PC-3 (cell line): ENCODE measurements around the gene CKS2. TPM values are rescaled to one million over a fixed set of nuclear protein-coding genes. Genes with fewer than 3 reads are reported as not detected.

Source experiments
- ATAC-seq: fragments of 200-7000 bp; cut with Tn5 transposase; 2 replicates; pipeline ENCODE4 v1.9.1; 2020; ENCODE audit warnings: mild to moderate bottlenecking, moderate library complexity
- BruUV-seq: library from RNA; stranded (reverse); fragments of 400-500 nt; replicated peaks from 2 replicates; lab custom pipeline; 2021; lab: Mats Ljungman, UMichigan
- CTCF ChIA-PET: fragments of 300-600 bp; sonication (Branson Sonifier 250); formaldehyde crosslinking; loops from one replicate; lab custom pipeline; 2022; ENCODE audit warnings: antibody characterized with exemption; lab: Charles Lee
- POLR2A ChIA-PET: fragments of 300-600 bp; sonication (Branson Sonifier 250); formaldehyde crosslinking; loops from one replicate; lab custom pipeline; 2022; ENCODE audit warnings: antibody characterized with exemption; ENCODE audit not compliant: unreplicated experiment; lab: Charles Lee
- DNase-seq: peaks from one replicate; pipeline ENCODE4 v3.0.0-alpha.2; 2015
- H2AFZ ChIP-seq: fragments of 300-600 bp; sonication (generic); 2 replicates; pipeline ENCODE4 v1.6.0; 2016; ENCODE audit warnings: antibody characterized with exemption, low read length
- H3F3A ChIP-seq: fragments of 300-600 bp; sonication (generic); one replicate; pipeline ENCODE4 v1.6.0; 2017; ENCODE audit warnings: antibody characterized with exemption, low read length, control low read depth, mild to moderate bottlenecking; ENCODE audit not compliant: unreplicated experiment
- H3K27ac ChIP-seq: fragments of 300-600 bp; sonication (generic); 2 replicates; pipeline ENCODE4 v1.5.1; 2016; ENCODE audit warnings: mild to moderate bottlenecking, low read length
- H3K27me3 ChIP-seq: fragments of 300-600 bp; sonication (generic); 2 replicates; pipeline ENCODE4 v1.6.1; 2016; ENCODE audit warnings: low read length, mixed read lengths
- H3K36me3 ChIP-seq: fragments of 300-600 bp; sonication (generic); 2 replicates; pipeline ENCODE4 v1.6.1; 2016; ENCODE audit warnings: low read depth, mixed run types, low read length, mixed read lengths
- H3K4me1 ChIP-seq: fragments of 300-600 bp; sonication (generic); 2 replicates; pipeline ENCODE4 v1.5.1; 2016; ENCODE audit warnings: low read length; ENCODE audit not compliant: insufficient read depth
- H3K4me2 ChIP-seq: fragments of 300-600 bp; sonication (generic); 2 replicates; pipeline ENCODE4 v1.6.0; 2016; ENCODE audit warnings: low read length
- H3K4me3 ChIP-seq: fragments of 300-600 bp; sonication (generic); 2 replicates; pipeline ENCODE4 v1.5.1; 2016; ENCODE audit warnings: mild to moderate bottlenecking, low read length, mixed read lengths
- H3K79me2 ChIP-seq: fragments of 300-600 bp; sonication (generic); 2 replicates; pipeline ENCODE4 v1.6.1; 2017; ENCODE audit warnings: low read length, mixed read lengths
- H3K9ac ChIP-seq: fragments of 300-600 bp; sonication (generic); 2 replicates; pipeline ENCODE4 v1.6.0; 2016; ENCODE audit warnings: mild to moderate bottlenecking, low read length
- H3K9me2 ChIP-seq: fragments of 300-600 bp; sonication (generic); replicated peaks from 2 replicates; pipeline ENCODE4 v1.6.1; 2016; ENCODE audit warnings: mixed run types, low read length, mixed read lengths
- H3K9me3 ChIP-seq: fragments of 300-600 bp; sonication (generic); 2 replicates; pipeline ENCODE4 v1.6.1; 2016; ENCODE audit warnings: low read length, mixed read lengths
- H4K20me1 ChIP-seq: fragments of 300-600 bp; sonication (generic); 2 replicates; pipeline ENCODE4 v1.6.1; 2016; ENCODE audit warnings: low read length, mixed read lengths
- EZH2 ChIP-seq: fragments of 300-600 bp; sonication (generic); IDR thresholded peaks from one replicate; pipeline ENCODE4 v1.6.1; 2017; ENCODE audit warnings: antibody characterized with exemption, mild to moderate bottlenecking, low read length; ENCODE audit not compliant: unreplicated experiment
- EZH2phosphoT487 ChIP-seq: fragments of 300-600 bp; sonication (generic); IDR thresholded peaks from 2 replicates; pipeline ENCODE4 v1.6.1; 2018; ENCODE audit warnings: mild to moderate bottlenecking, antibody characterized with exemption, low read length, borderline replicate concordance
- intact Hi-C: fragments of 100-400 bp; cut with micrococcal nuclease; formaldehyde crosslinking; loops from 2 replicates; pipeline ENCODE4 v1.9.0; 2023
- total RNA-seq: library from RNA; depleted of rRNA; stranded (reverse); fragments of >200 nt; gene quantifications from 2 replicates; pipeline ENCODE4 v1.2.3, GENCODE V29; 2014
- TF ChIP-seq, protein P1 (sequence below): fragments of 300-600 bp; sonication (generic); conservative IDR thresholded peaks from 2 replicates; pipeline ENCODE4 v1.5.1; 2017; ENCODE audit warnings: antibody characterized with exemption, low read depth, mild to moderate bottlenecking, low read length

CKS2 gene
- total RNA-seq, 1 experiment from 2014 or later = 147 TPM

DNA sequence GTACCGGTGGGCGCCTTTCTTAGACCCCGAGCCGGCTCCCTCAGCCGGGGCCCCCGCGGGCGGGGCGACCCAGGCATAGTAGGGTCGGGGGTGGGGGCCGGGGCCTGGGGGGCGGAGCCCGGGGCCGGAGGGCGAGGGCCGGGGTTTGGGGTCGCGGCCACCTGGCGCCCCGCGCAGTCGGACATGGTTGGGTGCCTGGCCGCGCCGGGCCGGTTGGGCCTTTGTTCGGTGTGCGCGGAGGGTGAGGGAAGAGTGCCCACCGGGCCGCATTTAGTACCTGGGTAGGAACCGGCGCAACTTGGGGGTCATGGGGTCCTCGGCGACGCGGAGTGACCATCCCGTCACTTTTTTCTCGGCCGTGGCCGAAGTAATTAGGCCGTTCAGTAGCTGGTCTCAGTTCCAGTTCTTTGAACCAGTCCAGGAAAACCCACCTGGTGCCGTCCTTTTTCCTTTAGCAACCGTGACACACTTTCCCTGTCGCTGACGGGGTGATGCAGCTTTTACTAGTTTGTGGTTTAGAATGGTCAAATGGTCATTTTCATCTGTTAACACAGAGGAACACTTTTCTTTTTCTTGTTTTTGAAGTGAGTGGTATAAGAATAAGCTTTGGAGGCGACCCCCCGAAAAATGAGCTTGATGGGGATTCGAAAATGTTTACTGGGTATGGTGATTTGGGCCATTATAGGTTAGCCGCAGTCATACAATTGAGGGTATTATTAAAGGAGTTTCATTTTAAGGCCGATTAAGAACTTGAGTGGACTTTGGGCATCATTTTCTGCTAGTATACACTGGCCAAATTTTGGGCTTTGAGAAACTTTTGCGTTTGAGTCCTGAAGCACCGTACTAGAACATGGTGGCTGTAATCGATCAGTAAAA, 589 bp downstream of the CKS2 start:
- H3K9ac ChIP-seq = peak overlapping the region; percentile 84
- peak overlapping the region; percentile 36 for H3K27ac ChIP-seq
- DNase-seq (no peak), ATAC-seq (0 out of 2 replicates have a peak, but pooled peaks have one; percentile 2)
- H3F3A ChIP-seq = no peaks in the 10 kb centered on the region
- H3K4me1 ChIP-seq = peaks cover 26% of the 10 kb centered on the region
- peak overlapping the region; percentile 93 for H3K4me2 ChIP-seq
- H3K9me2 ChIP-seq = no peaks in the 10 kb centered on the region
- intact Hi-C loops = loop anchor here (2.0 to 10.0 kb wide), 2 partner anchors 137 to 777 kb away; partner anchors contain the start of gene NXNL2
- H2AFZ ChIP-seq = no peak overlapping the region
- peak overlapping the region; percentile 85 for H3K4me3 ChIP-seq
- peaks cover 30% of the 10 kb centered on the region; the same call in 1 of the 2 replicates for H3K36me3 ChIP-seq
- BruUV-seq = TSS peak; percentile 54
- CTCF ChIA-PET = no interaction called here
- TF ChIP-seq EZH2 (no peak), EZH2phosphoT487 (no peak)
- TF ChIP-seq, protein P1, sequence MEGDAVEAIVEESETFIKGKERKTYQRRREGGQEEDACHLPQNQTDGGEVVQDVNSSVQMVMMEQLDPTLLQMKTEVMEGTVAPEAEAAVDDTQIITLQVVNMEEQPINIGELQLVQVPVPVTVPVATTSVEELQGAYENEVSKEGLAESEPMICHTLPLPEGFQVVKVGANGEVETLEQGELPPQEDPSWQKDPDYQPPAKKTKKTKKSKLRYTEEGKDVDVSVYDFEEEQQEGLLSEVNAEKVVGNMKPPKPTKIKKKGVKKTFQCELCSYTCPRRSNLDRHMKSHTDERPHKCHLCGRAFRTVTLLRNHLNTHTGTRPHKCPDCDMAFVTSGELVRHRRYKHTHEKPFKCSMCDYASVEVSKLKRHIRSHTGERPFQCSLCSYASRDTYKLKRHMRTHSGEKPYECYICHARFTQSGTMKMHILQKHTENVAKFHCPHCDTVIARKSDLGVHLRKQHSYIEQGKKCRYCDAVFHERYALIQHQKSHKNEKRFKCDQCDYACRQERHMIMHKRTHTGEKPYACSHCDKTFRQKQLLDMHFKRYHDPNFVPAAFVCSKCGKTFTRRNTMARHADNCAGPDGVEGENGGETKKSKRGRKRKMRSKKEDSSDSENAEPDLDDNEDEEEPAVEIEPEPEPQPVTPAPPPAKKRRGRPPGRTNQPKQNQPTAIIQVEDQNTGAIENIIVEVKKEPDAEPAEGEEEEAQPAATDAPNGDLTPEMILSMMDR = no peak
- peaks cover 36% of the 10 kb centered on the region for H4K20me1 ChIP-seq
- H3K27me3 ChIP-seq = no peaks in the 10 kb centered on the region
- H3K79me2 ChIP-seq = peaks cover 66% of the 10 kb centered on the region
- POLR2A ChIA-PET = interaction anchor here (0.7 kb wide), 1 partner anchor 158 kb away, joined by 3 read pairs; no protein-coding TSS in a partner anchor
- no peaks in the 10 kb centered on the region for H3K9me3 ChIP-seq

DNA sequence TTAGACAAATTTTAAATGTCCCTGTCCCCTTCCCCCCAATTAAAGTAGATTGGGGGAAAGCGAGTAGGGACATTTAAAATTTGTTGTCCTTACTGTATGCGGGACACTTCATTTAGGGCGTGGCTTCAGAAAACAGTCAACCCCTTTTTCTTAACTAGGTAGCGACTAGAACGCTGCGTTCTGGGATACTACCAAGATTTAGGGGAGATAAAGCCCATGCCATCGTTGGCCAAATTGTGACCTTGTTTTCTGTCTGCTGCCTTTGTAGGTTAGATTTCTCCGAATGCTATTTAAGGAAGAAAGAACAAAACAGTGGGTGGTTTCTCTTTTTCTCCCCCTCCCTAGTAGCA, 1.2 kb downstream of the CKS2 start:
- Histone ChIP-seq H3K36me3 (peaks cover 36% of the 10 kb centered on the region; the same call in 1 of the 2 replicates), H3K79me2 (peaks cover 73% of the 10 kb centered on the region), H3K9ac (peak overlapping the region; percentile 84), H3K9me3 (no peaks in the 10 kb centered on the region), H3K27ac (no peak overlapping the region), H3K4me3 (peak overlapping the region; percentile 85), H3K27me3 (no peaks in the 10 kb centered on the region), H3F3A (no peaks in the 10 kb centered on the region), H3K9me2 (no peaks in the 10 kb centered on the region), H2AFZ (no peak overlapping the region), H4K20me1 (peaks cover 36% of the 10 kb centered on the region), H3K4me2 (peak overlapping the region; percentile 93), H3K4me1 (peaks cover 28% of the 10 kb centered on the region)
- ChIA-PET POLR2A (interaction anchor here (0.7 kb wide), 1 partner anchor 159 kb away, joined by 3 read pairs; no protein-coding TSS in a partner anchor), CTCF (no interaction called here)
- DNase-seq (peak; percentile 23), ATAC-seq (no peak)
- intact Hi-C loops = loop anchor here (2.0 to 10.0 kb wide), 2 partner anchors 137 to 777 kb away; partner anchors contain the start of gene NXNL2
- BruUV-seq = no TSS peak
- TF ChIP-seq EZH2 (no peak), EZH2phosphoT487 (no peak)
- TF ChIP-seq, protein P1 = no peak
